Stimulated activated CD4-positive, alpha-beta T cell treated with anti-CD3 and anti-CD28 coated beads, Interleukin-15, amount 100 ng/mL, for 1 hour (primary cell): Measurements from ENCODE around the gene BARX2.

ENCODE experiments used
- DNase-seq, 2 donors: peaks; one replicate each; pipeline ENCODE4 v3.0.0-alpha.2; 2020; ENCODE audit warnings: low read depth in 1 of 2, low spot score in 1 of 2

Gene BARX2

DNA sequence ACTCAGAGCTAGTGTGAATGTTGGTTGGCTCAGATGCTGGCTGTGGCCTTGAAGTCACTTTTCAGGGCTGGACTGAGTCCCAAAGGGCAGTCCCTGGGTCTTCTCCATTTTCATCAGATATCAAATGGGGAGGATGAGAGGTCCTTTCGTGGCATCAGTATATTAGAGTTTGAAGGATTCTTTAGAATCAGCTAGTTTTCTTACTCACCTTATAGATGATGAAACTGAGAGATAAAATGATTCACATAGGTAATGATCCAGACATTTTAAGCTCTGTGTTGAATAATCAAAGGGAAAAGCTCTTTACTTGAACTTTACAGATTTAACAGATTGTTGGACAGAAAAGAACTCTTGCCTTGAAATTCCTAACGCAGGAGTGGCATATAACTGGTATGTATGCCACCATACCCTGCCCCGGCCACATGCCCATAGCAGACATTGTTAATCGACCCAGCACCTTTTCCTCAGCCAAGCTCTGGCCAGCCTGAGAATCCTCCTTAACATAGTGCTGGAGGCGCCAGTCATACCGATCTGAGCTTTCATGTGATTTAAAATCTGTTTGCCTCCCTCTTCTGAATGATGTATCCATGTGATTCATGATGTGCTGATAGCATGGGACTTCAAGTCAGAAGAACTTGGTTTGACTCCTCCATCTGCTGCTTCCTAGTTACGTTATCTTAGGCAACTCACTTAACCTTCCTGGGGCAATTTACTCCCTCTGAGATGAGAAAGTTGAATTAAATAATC, 60.0 kb downstream of the BARX2 start:
- no peak for DNase-seq

DNA sequence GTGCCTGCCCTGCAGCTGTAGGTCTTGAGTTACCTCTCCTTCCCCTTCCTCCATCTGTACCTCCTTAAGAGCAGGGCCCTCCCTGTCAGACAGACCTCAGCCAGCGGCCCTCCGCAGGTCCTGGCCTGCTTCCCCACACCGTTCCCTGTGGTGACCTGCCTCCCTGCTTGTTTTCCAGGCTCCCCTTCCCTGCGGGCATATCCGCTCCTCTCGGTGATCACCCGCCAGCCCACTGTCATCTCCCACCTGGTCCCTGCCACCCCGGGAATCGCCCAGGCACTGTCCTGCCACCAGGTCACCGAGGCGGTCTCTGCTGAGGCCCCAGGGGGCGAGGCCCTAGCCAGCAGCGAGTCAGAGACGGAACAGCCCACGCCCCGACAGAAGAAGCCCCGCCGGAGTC, 60.9 kb downstream of the BARX2 start:
- no peak for DNase-seq

DNA sequence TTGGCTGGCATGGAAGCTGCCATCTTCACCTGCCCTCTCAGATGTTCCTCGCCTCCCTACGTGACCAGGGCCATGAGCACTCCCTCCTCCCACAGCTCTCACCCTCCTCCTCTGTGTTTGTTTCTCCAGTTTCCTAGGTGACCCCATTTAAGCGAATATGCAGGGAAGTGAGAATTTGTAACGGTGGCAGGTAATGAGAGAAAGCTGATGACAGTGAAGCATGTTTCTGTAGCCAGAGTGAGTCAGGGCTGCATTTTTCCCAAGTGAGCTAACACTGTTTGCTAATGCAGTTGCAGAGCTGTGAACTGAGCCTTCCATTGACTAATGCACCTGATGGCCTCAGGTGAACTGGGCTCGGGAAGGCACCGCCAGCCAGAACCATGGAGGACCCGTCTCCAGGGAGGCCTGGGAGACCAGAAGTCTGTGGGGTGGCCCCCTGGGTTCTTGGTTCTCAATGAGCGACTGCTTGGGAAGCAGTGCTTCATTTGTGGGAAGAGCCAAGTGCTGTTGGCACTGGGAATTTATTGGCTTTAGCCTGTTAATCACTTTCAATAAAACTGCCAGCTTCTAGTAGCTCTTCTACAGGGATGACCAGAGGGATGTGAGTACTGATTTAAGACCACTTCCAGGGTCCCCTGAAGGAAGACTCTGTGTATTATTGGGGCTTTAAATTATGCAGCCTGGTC, 64.5 kb downstream of the BARX2 start:
- DNase-seq, result no peak

DNA sequence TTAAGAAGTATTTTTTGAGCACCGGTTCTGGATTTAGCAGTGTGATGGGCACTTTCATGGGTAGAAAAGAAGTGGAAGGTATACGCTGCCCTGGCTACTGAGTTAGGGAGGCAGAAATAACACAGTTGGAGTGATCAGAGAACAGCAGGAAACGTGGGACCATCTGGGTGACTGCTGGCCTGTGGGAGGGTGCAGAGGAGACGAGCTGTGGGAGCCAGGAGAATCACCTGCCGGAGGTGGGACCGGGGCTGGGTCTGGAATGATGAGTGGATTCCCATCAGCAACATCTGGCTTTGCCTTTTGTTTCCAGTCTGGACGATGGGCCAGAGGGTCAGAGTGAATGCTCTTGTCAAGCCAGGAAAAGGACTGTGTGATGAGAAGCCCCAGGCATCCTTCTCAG, 66.5 kb downstream of the BARX2 start:
- no peak for DNase-seq

DNA sequence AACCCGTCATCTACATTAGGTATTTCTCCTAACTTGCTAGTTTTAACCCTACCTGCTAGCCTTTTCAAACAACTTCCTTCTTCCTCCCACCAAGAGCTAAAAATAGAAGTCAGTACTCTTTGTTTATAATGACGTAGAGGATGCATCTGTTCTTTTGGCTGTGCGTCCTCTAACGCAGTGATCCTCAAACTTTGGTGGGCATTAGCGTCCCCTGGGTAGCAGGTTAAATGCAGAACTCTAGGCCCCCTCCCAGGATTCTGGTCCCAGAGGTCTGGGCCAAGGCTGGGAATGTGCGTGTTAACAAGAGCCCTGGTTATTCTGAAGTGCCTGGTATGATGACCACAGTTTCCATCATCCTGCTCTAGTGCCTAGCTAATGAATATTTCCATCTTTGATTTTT, 67.6 kb downstream of the BARX2 start:
- DNase-seq, result no peak

DNA sequence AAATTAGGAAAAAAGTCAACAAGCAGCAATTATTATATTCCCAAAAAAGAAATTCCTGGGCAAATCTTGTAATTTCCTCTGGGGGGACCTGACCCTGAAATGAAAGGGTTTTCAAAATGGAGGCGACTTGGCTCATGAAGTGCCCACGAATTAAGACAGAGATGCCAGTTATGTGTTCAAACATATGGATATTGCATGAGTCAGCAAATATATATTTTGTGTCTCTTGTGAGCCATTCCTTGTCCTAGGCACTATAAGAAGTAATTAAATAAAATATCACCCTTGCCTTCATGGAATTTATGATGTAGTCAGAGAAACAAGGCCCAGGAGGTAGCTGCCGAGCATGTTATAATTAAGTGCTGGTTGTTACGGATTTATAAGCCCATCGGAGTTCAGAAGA, 68.6 kb downstream of the BARX2 start:
- no peak for DNase-seq

DNA sequence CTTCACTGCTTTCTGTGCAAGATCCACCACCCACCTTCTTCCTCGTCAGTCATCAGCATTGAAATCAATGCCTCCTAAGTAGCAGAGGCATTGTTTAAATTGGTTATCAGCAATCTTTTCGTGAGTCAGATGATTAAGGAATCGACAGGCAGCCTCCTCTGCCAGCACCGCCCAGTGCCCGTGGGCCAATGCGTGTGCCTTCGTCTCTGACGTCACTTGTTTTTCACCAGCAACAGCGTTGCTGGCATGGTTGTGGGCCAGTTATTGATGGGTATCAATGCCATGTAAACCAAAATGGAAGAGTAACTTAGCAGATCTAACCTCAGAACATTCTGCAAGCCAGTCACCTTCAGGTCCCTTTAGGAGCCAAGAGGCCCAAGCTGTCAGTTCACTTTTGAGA, 69.6 kb downstream of the BARX2 start:
- no peak for DNase-seq

DNA sequence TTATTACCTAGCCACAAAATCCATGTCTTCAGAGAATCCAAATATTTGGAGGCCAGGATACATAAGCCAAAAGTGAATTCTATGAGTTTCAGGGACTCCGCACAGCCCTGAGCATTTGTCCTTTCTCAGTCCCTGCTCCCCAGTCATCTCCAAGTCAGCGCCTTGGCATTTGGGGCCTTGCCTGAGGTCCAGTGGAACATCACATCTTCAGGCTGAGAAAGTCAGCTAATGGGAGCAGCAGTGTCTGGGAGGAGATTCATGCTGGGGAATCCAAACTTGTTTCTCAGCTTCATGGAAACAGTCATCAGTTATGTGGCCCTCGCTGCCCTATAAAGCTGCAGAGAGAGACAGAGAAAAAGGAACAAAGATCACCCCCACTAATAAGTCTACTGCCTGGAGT, 70.9 kb downstream of the BARX2 start:
- DNase-seq, result no peak

DNA sequence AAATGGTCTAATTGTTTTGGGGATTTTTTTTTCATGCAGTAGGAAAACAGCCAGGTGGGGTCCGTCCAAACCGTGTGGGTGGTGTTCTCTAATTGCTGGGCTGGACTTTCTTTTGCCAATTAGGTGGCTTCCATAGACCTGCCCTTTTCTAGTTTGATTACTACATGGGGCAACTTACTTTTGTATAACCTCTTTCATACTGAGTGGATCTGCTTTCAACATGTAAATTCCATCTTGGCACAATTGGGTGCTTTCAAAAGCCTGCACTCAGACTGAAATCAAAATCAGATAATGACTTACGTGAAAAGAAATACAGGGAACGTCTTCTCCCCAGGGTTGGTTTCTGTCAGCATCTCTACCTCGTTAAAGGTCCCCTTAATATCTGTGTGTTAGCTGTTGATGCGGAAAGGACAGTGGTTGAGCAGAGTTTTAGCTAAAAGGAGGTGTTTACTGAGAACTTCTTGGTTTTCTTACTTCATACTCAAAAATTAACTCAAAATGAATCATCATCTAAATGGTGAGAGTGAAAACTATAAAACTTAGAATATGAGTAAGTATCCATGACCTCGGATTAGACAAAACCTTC, 72.1 kb downstream of the BARX2 start:
- no peak for DNase-seq

DNA sequence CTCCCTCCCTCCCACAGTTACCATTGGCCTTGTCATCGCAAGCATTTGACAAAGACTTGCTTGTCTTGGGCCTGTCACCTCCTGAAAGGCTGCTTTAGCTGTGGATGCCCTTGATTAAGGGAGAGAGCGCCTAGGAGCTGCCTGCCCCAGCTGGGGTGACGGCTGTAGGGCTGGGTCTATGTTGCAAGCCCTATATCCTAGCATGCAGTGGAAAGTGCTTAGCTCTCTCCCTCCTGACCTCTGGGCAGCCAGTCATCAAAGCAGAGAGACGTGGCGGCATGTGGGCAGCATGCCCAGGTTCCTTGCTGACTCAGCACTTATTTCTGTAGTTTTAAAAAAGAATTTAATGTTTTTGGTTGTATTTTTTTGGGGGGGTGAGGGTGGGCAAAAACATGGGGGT, 75.9 kb downstream of the BARX2 start:
- DNase-seq, result no peak

DNA sequence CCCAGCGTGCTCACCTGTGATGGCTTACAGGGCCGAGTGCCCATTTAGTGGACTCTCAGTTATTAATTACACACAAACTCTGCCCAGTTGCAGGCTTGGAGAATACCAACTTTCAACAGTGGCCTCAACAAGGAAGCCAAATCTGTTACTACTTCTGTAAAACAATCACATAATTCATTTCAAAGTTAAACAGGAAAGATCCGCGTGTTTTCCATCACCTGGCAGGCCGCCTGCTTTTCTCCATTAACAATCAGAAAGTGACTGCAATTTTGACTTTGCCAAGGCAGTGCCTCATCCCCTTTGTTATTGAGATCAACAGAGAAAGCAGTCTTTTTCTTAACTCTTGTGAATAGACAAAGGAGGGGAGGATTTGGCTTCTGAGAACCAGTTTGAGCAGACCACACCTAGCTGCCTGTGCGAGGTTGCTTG, 77.7 kb downstream of the BARX2 start:
- no peak for DNase-seq

DNA sequence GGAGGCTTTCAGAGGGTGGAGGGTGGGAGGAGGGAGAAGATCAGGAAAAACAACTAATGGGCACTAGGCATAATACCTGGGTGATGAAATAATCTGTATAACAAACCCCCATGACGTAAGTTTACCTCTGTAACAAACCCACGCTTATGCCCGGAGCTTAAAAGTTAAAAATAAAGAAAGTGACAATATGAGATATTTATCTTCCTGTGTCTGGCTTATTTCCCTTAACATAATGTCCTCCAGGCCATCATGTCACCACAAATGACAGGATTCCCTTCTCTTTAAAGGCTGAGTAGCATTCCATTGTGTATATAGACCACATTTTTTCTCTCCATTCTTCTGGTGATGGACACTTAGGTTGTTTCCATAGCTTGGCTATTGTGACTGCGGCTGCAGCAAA, 79.5 kb downstream of the BARX2 start:
- no peak for DNase-seq

DNA sequence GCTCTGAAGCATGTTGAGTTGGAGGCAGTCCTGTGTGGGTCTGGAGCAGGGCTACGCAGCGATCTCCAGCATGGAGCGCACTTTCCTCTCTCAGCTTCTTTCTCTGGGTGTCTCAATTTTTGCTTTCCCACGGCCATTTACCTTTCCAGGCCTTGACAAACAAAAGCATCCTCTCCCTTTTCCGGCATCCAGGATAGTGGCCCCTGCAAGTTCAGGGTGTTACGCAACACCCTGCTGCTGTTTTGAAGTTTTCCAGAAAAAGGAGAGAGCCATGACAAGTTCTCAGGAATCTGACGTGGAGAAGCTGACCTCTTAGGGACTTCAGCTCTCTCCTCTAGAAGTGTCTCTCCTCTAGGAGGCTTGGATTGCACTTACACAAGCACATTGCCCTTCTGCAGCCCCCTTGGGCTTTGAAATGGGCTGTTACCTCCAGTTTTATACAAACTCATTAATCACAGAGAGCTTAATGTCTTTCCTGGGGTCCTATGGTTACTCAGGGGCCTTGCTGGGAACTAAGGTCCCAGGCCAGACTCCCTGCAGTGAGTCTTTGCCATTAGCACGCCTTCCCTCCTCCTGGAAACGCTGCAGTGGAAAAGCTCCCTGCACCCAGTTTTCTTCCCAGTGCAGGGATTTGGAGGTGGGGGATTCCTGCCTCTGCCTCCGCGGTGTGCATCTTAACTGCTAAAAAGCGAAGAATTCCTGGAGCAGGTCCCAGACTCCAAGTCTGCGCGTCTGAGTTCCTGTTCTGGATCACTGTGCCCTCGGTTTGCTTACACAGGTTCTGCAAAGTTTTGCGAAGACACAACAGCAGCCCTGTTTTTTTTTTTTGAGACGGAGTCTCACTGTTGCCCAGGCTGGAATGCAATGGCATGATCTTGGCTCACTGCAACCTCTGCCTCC, 80.4 kb downstream of the BARX2 start:
- no peak for DNase-seq

DNA sequence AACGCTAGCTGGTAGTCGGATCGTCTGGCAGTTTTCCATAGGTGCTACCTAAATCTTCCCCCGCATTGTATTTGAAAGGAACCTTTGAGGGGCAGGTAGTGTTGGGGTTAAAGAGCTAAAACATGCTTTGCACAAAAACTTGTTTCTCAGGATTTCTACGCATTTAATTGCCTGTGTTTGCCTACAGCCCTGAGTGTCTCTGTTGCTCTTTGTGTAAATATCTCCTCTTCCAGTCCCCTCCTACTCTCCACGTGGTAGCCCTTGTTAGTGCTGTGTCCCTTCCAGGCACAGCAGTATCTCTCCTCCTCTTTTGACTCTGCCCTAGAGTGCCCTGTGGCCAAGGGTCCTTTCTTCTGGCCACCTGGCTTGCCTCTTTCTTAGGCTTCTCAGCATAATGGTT, 81.7 kb downstream of the BARX2 start:
- DNase-seq, result no peak

DNA sequence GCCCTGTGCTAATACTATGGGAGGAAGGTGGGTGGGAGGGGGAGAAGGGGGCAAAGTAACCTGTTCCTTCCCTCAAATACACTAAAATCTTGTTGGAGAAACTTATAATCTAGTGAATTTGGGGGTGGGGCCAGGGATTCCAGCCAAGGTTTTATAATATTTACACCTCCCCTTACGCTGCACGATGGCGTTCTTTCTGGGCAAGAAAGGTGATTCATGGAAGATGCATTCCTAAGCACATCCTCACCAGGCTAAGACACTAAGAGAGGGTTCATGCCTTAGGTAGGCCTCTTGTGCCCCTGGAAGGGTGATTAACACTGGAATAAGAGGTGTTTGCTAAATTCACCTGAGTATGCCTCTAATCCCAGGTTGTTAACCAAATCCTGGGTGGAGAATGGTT, 82.6 kb downstream of the BARX2 start:
- DNase-seq, result no peak

DNA sequence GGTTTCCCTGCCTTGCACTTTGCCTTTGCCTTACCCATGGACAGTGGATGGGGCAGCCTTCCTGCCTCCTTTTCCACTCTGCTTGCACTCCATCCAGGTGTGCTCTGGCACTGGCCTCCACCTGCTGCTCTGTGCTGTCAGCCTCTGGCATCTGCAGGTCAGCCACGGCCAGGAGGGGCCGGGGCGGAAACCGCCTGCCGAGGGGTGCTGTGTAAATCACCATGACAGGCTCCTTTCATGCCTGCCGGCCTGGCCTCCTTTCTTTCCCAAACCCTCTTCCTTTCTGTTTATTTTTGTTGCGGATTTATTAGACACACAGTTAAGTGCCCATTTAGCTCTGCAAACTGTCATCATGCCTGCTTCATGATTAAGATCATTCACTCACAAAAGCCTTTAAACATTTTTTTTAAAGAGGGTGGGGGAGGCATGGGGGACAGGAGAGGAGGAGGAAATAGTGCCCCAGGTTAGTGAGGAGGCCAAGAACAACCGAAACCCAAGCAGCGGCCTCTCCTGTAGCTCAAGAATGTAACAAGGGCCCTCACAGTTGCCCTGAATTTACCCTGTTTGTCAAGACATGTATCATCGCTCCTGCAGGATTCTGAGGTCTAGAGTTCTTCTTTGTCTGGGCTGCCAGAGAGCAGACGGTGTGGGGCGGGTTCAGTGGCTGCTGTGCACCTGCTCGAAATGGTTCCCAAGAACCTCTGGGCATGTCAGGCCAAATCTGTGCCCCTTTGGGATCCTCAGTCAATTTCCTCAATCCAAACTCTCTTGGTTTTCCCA, 83.3 kb downstream of the BARX2 start:
- no peak for DNase-seq

DNA sequence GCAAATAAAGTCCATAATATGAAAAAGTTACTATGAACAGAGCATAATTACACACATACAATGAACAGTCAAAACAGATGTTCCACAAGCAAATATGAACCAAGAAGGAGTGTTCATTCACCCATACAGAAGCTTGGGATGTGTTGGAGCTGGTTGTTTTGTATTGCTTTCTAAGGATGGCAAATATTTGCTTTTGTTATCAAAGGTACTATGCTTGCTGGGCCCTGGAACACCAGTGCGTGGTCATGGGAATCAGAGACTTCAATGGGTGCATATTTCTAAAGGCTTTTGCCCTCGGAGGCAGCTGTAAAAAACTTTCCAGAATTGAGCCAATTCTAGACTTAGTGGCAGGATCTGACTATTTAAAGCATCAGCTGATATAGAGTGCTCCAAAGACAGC, 85.1 kb downstream of the BARX2 start:
- no peak for DNase-seq

DNA sequence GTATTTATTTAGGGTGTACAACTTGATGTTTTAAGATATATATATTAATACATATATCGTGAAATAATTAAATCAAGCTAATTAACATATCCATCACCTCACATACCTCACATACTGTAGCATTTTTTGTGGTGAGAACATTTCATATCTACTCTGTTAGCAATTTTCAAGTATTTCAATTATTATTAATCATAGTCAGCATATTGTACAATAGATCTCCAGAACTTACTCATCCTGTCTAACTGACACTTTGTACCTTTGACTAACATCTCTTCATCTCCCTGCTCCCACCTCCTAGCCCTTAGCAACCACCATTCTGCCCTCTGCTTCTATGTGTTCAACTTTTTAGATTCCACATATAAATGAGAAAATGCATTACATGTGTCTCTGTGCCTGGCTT, 108.4 kb downstream of the BARX2 start:
- DNase-seq, result no peak

DNA sequence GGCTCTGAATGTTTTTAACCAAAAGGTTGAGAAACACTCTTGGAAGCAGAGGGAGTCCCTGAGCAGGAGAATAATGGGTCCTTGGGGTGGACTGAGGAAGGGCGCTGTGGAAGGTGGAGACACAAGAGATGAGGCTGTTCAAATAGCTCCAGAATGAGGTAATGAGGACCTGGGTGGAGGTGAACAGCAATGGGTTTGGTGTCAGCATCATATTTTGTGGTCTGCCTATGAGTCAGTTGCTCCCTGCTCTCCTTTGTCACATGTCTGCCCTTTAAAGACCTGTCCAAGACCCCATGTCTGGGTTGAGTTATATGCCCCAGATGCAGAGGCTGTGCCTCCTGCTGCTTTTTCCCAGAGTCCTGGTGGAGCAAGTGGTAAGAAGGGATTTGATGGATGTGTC, 113.6 kb downstream of the BARX2 start:
- no peak for DNase-seq

DNA sequence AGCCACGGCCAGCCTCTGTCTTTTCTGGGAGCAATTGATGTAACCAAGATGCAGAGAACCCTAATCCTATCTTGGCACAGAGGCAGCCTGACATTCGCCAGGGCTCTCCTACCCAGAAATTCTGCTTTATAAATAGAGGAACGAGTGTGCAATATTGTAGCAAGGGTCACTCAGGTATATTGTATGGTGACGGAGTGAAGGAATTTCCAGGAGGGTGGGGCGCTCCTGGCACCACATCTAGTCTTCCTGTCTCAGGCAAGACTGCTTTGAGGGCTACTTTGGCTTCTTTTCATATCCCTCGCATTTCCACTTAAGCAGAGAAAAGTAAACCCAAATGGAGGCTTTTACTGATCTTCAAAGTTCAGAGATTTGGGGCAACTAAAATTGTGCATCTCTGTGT, 114.4 kb downstream of the BARX2 start:
- no peak for DNase-seq

DNA sequence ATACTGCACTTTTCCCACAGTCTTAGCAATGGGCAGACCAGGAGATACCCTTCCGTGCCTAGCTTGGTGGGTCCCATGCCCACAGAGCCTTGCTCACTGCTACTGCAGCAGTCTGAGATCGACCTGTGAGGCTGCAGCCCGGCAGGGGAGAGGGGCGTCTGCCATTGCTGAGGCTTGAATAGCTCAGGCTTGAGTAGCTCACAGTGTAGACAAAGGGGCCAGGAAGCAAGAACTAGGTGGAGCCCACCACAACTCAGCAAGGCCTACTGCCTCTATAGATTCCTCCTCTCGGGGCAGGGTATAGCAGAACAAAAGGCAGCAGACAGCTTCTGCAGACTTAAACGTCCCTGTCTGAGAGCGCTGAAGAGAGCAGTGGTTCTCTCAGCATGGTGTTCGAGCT, 118.1 kb downstream of the BARX2 start:
- DNase-seq, result no peak
